Ishikawa (cell line): ENCODE measurements around the gene OR10H4.
A peak's percentile ranks its signal among the peaks of the same experiment; 100 is the strongest.

Experiments
- CEBPB ChIP-seq: IDR thresholded peaks from 2 replicates; pipeline ENCODE4 v1.6.1; 2012
- CREB1 ChIP-seq: IDR thresholded peaks from 2 replicates; pipeline ENCODE4 v1.6.1; 2012; ENCODE audit warnings: low read depth
- EGR1 ChIP-seq: IDR thresholded peaks from 2 replicates; pipeline ENCODE4 v1.6.1; 2012
- EP300 ChIP-seq: IDR thresholded peaks from 2 replicates; pipeline ENCODE4 v1.6.1; 2012; ENCODE audit warnings: borderline replicate concordance
- FOXM1 ChIP-seq: IDR thresholded peaks from 2 replicates; pipeline ENCODE4 v1.6.1; 2012; ENCODE audit warnings: low read depth, borderline replicate concordance
- MAX ChIP-seq: IDR thresholded peaks from 2 replicates; pipeline ENCODE4 v1.6.1; 2012
- NFIC ChIP-seq: IDR thresholded peaks from 2 replicates; pipeline ENCODE4 v1.6.1; 2012
- RAD21 ChIP-seq: IDR thresholded peaks from 2 replicates; pipeline ENCODE4 v1.6.1; 2012; ENCODE audit warnings: low read depth
- REST ChIP-seq: IDR thresholded peaks from 2 replicates; pipeline ENCODE4 v1.6.1; 2012; ENCODE audit warnings: low read depth, mild to moderate bottlenecking
- TAF1 ChIP-seq: IDR thresholded peaks from 2 replicates; pipeline ENCODE4 v1.6.1; 2012; ENCODE audit warnings: low read depth, mild to moderate bottlenecking
- TCF12 ChIP-seq: IDR thresholded peaks from 2 replicates; pipeline ENCODE4 v1.6.1; 2012; ENCODE audit warnings: low read depth
- TEAD4 ChIP-seq: IDR thresholded peaks from 2 replicates; pipeline ENCODE4 v1.6.1; 2012
- USF1 ChIP-seq: IDR thresholded peaks from 2 replicates; pipeline ENCODE4 v1.6.1; 2012
- YY1 ChIP-seq: IDR thresholded peaks from 2 replicates; pipeline ENCODE4 v1.6.1; 2012; ENCODE audit warnings: low read depth
- ZBTB7A ChIP-seq: IDR thresholded peaks from 2 replicates; pipeline ENCODE4 v1.6.1; 2012; ENCODE audit warnings: low read depth

Gene OR10H4

DNA sequence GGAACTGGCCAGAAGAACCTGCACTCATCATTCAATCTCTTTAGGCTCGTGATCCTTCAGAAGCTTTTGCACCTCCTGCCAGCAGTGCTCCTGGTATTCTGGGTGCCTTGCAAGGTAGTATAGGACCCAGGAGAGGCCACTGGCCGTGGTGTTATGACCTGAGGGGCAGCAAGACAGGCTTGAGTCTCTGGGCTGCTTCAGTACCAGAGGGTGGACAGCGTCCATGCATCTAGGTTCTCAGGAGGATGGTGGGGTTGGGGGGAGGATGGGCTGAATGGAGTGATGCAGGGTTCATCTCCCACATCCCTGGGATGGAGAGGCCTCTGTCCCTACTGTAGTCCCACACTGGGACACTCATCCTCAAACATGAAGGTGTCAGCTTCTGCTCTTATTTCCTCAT is 41.1 kb downstream of the OR10H4 start:
- peak; percentile 75 for TF ChIP-seq REST
- no peak for TF ChIP-seq EP300

DNA sequence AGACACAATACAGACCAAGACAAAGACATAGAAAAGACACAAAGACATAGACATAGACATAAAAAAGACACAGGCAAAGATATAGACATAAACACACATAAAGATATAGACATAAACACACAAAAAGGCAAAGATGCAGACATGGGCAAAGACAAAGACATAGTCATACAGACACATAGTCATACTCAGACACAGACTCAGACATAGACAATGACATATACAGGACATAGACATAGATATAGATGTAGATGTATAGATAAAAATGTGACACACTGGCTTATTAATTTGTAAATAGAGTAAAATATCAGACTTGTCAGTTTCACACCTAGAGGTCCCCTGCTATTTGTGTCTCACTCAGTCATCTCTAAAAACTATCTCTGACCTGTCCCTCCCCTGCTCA is 42.8 kb downstream of the OR10H4 start:
- TF ChIP-seq TEAD4: no peak
- TF ChIP-seq USF1: no peak
- TF ChIP-seq EP300: no peak
- TF ChIP-seq MAX: no peak
- TF ChIP-seq NFIC: no peak
- no peak for TF ChIP-seq REST
- TF ChIP-seq TAF1: no peak
- no peak for TF ChIP-seq YY1
- no peak for TF ChIP-seq TCF12
- TF ChIP-seq CEBPB: no peak
- TF ChIP-seq ZBTB7A: no peak
- TF ChIP-seq RAD21: no peak
- TF ChIP-seq EGR1: no peak
- TF ChIP-seq CREB1: no peak
- TF ChIP-seq FOXM1: no peak

GRCh38 chr19:15992014-15992413 is 43.2 kb downstream of the OR10H4 start:
- TF ChIP-seq USF1 (no peak), TEAD4 (no peak), FOXM1 (no peak), MAX (no peak), CEBPB (no peak), EP300 (no peak), REST (no peak)

GRCh38 chr19:15995536-15995935 is 46.7 kb downstream of the OR10H4 start:
- TF ChIP-seq NFIC (no peak), USF1 (no peak), TEAD4 (no peak), TCF12 (no peak), ZBTB7A (no peak), REST (no peak), CREB1 (no peak), EGR1 (no peak), FOXM1 (no peak), YY1 (no peak), TAF1 (no peak)
